ENCODE data around the gene AP1S1.
"Not testable (repeated sequence)": the region's sequence is repeated elsewhere in the genome, so short reads cannot be mapped to it uniquely, and the experiment has no call there.

AP1S1 gene

DNA sequence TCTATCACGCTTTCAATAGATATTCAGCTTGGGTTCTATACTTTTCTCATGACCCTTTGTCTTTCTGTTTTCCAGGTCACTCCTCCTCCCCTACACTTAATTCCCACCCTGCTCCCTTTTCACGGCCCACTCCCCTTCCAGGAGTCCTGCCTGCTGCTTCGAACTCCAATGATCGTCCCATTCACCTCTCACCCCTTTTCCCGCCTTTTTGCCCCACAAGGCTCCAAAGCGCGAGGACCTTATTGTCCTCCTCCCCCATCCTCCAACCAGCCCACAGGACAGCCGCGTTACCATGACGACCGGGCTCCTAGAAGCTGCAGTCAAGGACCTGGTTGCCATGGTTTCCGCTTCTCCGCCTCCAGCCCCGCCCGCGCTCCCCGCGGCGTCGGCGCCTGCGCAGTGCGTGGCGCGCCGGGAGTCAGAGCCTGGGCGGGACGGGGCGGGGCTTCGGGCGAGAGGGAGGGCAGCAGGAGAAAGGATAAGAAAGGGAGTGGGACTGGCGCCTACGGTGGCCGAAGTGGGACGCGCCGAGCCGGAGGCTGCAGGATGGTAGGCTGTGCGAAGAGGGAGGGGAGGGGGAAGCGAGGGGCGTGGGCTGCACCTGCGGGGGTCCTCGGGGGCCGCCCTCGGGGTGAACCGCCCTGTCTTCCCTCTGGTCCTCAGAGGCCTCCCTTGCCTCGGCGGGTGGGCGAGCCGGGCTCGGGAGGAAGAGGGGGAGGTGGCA is at the start of gene AP1S1:
Gene AP1S1 (plus strand): TSS at position 508 of the 724 bp plus-strand sequence. CDS start 39 bp downstream, at position 547.
- DNase-seq = peak; percentile 93 to 96

DNA sequence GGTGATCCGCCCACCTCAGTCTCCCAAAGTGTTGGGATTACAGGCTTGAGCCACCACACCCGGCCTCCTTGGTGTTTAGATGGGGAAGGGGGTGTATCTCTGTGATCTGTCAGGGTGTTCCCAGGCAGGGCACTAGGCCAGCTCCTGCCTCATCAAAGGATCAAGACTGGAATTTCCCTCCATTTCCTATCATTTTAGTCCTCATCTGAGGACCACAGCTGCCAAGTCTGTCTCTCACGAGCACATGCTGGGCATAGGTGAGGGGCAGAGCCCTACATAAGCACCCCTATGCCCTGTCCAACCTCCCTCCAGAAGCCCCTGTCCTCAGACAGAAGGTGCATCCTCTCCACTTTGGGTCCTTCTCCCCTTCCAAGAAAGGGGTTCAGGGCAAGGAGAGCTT is 49.5 kb upstream of the AP1S1 start:
- no peak for DNase-seq

GRCh38 chr7:101105248-101105647 is 49.0 kb upstream of the AP1S1 start:
- not testable (repeated sequence) for DNase-seq

DNA sequence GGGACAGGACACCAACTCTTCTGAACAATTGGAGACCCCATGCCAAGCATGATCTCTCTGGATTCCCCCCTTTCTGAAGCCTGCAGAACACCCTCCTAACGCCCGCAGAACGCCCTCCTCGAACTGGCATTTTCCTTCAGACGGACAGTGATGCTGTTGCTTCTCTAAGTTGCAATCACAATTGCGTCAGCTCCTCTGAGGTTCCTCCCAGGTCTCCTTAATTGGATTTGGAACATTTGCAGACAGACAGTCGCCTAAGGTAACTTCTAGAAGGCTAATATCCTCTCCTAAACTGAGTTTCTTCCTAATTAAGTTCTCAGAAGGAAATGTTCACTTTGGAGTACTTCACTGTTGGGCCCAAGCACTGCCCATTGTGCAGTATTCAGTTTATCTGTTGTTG is 47.9 kb upstream of the AP1S1 start:
- no peak for DNase-seq

- no peak for DNase-seq
These were observed 45.9 kb upstream of the AP1S1 start for GRCh38 chr7:101108330-101108857.

GRCh38 chr7:101108961-101109360 is 45.3 kb upstream of the AP1S1 start:
- DNase-seq = no peak

GRCh38 chr7:101109368-101109767 is 44.9 kb upstream of the AP1S1 start:
- no peak for DNase-seq

DNA sequence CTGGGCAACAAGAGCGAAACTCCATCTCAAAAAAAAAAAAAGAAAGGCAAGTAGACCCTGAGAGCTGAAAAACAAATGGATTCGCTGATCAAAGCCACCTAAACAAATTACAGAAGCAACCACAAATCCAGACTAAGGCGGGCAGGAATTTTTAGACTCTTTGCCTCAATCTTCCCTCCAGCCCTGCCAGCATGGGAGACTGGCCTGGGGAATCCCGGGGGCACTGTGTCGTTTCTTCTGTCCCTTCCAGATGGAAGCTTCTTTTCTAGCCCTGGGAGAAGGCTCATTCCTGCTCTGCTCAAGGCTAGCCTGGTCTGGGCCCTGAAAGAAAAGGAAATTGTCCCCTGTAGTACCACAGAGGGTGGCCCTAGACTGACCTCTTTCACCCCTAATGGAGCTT is 43.0 kb upstream of the AP1S1 start:
- DNase-seq = no peak

- no peak for DNase-seq
These were observed 42.0 kb upstream of the AP1S1 start for GRCh38 chr7:101112233-101112632.

GRCh38 chr7:101113140-101113539 is 41.1 kb upstream of the AP1S1 start:
- not testable (repeated sequence) for DNase-seq

DNA sequence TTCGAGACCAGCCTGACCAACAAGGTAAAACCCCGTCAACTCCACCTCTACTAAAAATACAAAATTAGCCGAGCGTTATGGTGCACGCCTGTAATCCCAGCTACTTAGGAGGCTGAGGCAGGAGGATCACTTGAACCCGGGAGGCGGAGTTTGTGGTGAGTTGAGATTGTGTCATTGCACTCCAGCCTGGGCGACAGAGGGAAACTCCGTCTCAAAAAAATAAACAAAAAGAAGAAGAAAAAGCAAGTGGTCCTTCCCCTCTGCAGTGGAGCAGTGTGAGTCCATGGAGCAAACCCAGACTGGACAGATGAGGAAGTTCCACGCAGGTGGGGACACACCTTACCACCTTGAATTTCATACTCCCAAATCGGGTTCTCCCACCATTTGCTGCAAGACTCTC is 40.4 kb upstream of the AP1S1 start:
- DNase-seq = no peak

DNA sequence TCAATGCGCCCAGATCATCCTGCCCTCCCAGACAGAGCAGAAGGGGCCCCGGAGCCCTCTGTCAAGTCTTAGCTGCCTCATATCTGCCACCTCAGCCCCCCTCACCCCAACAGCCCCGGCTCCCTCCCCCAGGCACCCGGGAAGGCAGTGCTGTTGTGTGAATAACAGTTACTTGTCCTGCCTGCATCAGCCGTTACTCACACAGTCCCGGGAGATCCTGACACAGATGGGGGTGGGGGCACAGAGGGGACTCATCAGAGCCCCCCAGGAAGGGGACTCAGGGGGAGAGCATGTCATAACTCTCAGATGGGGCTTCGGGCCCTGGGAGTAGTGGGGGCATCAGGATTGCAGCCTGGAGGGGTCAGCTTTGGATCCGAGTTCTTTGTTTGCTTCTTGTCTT is 39.8 kb upstream of the AP1S1 start:
- no peak for DNase-seq

GRCh38 chr7:101115215-101115614 is 39.1 kb upstream of the AP1S1 start:
- DNase-seq = no peak

DNA sequence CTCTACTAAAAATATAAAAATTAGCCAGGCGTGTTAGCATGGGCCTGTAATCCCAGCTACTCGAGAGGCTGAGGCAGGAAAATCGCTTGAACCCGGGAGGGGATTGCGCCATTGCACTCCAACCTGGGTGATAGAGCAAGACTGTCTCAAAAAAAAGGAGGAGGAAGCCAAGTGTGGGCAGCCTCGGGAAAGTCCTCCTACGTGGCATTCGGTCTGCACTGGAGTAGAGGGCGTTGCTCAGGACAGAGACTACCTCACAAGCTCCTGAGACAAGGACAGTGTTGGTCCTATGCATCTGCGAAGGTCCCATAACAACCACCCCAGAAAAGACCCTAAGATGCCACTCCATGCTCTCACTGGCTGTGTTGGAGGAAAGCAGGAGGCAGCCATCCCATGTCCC is 37.4 kb upstream of the AP1S1 start:
- DNase-seq = no peak

DNA sequence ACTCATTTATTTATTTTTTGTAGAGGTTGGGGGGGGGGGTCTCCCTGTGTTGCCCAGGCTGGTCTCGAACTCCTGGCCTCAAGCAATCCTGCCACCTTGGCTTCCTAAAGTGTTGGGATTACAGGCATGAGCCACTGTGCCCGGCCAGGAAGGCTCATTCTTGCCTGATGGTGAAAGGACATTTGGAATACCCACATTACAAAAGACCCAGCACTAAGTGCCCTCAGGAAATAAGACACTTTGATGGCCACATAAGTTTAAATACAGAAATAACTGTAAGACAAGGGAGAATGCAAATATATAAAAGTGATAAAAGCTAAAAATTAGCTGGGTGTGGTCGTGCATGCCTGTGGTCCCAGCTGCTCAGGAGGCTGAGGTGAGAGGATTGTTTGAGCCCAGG is 35.4 kb upstream of the AP1S1 start:
- DNase-seq = no peak

DNA sequence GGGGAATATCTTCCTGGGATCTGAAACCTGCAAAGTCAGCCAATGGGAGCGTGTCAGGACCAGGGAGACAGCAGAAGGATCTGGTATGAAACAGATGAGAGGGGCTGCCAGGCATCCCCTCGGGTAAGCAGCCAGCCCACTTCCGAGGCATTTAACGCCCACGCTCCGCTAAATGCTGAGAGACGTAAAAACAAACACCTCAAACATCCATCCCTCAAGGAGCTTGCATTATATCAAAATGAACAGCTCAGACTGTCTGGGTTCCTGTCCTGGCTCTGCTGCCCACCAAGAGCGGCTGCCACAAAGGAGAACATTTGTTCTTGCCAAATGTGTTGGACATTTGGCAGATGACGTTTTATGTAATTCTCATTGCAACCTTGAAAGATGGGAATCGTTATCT is 34.4 kb upstream of the AP1S1 start:
- no peak for DNase-seq

DNA sequence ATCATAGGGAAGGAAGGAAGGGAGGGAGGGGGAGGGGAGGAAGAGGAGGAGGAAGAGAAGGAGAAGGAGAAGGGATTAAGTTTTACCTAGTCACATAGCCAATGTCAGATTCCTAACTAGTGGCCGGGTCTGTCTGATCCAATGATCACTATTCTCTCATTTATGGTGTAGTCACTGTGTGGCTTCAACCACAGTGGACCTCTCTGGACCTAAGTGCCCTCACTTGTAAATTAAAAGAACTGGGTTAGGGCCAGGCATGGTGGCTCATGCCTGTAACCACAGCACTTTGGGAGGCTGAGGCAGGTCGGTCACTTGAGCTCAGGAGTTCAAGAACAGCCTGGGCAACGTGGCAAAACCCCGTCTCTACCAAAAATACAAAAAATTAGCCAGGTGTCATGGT is 34.0 kb upstream of the AP1S1 start:
- no peak for DNase-seq

DNA sequence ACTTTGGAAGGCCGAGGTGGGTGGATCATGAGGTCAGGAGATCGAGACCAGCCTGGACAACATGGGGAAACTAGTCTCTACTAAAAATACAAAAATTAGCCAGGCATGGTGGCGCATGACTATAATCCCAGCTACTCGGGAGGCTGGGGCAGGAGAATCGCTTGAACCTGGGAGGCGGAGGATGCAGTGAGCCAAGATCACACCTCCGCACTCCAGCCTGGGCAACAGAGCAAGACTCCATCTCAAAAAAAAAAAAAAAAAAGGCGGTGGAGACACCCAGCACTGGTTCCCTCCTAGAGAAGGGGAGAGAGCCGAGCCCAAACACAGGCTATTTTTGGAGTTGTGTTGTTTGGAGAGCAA is 32.7 kb upstream of the AP1S1 start:
- DNase-seq = not testable (repeated sequence)

DNA sequence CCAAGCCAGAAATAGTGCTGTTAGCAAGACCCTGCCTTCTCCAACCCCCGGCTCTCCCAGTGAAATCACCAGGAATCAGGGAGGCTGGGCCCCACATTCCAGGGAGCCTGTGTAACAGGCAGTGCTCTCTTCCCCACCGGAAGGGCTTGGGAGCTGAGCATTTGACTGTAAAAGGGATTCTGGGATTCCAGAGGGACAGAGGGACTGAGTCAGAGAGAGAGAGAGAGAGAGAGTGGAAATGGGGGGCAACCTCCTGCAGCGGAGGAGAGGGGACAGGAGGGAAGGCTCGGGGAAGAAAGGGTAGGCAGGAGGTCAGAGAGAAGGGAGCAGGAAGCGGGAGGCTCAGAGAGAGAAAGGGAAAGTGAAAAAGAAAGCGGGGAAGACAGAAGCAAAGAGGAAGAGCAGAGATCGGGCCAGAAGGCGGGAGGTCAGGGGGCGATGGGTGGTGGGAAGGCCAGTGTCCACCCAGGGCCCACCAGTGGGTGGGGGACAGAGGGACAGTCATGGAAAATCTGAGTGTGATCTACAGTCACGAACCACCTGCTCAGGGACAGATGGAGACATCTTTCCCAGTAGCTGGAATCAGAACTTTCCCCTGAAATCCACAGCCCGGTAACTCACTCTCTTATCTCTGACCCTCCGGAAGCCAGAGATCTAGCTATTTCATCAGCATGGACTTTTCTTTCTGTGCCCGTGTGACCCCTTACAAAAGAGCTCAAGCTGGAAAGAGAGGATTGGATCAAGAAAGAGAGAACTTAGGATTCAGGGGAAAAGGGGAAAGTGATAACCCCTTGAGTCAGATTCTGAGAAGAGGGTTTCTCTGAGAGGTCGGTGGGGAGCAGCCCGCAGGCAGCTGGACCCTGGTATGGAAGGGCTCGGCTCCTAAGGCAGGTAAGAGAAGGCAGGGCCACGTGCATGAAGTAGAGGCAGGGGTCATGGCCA is 32.0 kb upstream of the AP1S1 start:
- DNase-seq = no peak

DNA sequence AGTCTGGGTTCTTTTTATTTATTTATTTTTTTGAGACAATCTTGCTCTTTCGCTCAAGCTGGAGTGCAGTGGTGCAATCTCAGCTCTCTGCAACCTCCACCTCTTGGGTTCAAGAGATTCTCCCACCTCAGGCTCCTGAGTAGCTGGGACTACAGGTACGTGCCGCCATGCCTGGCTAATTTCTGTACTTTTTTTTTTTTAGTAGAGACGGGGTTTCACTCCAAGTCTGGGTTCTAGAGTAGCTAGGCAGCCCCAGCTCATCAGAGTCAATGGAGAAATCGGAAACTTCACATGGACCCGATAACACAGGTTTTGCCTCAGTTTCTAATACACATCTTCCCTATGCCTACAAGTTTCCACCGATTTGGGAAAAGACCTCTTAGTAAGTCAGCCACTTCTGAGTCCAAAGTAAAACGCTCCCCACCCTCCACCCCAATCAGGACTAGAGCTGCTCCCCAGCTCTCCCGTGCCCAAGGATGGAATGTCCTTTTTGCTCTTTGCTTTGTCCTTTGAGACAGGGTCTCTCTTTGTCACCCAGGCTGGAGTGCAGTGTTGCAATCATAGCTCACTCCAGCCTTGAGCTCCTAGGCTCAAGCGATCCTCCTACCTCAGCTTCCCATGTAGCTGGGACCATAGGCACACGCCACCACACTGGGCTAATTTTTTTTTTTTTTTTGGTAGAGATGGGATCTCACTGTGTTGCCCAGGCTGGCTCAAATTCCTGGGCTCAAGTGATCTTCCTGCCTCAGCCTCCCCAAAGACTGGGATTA is 31.2 kb upstream of the AP1S1 start:
- no peak for DNase-seq

DNA sequence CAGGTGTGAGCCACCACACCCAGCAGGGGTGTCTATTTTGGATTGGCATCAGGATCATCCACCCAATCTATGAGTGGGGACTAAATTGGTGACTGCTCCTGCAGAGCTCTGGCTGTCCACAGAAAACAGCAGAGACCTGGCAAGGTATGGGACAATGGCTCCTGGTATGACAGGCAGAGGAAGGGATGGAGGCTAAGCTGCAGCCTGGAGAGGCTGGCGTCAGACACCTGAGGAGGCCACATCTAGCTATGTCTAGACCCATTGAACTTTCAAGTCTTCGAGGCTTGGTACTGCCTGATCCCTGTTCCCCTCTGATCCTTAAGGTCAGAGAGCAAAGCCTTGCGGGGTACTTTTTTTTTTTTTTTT is 30.6 kb upstream of the AP1S1 start:
- DNase-seq = no peak

- no peak for DNase-seq
These were observed 29.8 kb upstream of the AP1S1 start for GRCh38 chr7:101124376-101125056.

All from activated CD4-positive, alpha-beta T cell treated with anti-CD3 and anti-CD28 coated beads for 4 hours (primary cell).